HuH-7 (cell line): Measurements from ENCODE around the gene PSAP.
"Not testable (repeated sequence)": the region's sequence is repeated elsewhere in the genome, so short reads cannot be mapped to it uniquely, and the experiment has no call there.

Source experiments
- DNase-seq: peaks from one replicate; pipeline ENCODE4 v3.0.0; 2011; ENCODE audit warnings: low spot score

Gene PSAP

DNA sequence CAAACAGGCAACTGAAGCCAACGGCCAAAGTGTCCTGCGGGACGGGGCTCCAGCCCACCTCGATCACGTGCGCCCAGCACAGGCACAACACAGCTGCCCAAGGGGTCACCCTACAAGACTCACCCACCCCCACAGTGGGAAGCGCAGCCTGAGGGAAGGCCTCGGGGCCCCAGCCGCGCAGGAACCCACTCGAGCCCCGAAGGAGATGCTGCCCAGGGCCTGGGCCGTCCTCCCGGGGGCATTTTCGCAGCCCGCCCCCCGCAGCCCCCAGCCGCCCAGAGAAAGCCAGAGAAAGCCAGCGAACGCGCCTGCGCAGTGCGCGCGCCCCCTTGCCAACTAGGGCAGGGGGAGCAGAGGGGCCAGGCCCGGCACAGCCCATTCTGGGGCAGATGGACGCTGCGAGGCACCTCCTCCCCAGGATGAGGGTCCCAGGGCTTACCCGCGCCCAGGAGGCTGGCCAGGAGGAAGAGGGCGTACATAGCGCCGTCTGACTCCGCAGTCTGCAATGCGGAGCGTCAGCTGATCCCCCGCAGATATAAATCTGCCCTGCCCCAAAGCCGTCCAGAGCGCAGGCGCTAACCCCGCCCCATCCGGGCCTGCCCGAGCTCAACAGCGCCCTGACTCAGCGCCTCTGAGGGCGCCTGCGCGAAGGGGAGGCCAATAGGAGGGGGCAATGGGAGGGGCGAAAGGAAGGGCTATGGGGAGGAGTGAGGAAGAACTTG, at the start of gene PSAP:
PSAP (minus strand) TSS at position 509 of the 722 bp plus-strand sequence; CDS start at position 479, 30 bp downstream.
- DNase-seq, result peak; percentile 92

DNA sequence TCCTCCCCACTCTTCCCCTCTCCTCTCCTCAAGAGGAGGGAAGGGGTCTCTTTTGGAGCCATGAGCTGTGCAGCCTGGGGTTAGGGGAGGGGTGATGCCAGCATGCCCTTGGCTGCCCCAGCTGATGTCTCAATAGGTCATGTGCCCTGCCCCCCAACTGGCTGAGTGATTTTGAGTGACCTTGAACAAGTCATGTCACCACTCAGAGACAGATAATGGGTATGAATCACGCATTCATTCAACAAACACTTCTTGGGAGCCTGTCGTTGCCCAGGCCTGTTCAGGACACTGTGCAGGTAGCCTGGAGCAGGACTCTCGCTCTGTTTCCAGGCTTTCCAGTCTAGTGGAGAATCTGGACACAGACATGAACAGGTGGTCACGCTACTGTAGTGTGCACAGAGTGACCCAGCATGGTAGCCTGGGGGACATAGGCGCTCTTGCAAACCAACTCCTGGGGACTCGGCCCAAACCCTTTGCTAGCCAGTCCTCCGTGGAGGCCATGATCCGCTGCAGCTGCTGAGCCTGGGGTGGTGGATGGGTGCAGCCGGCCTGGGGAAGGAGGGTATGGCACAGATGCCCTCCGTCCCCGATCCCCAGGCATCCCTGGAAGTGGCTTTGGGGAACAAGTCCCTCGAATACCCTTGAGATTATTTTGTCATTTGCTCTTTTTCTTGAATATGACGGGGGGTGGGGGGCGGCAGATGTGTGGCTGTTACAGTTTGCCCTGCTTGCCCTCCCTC, 49.6 kb upstream of the PSAP start:
- no peak for DNase-seq

DNA sequence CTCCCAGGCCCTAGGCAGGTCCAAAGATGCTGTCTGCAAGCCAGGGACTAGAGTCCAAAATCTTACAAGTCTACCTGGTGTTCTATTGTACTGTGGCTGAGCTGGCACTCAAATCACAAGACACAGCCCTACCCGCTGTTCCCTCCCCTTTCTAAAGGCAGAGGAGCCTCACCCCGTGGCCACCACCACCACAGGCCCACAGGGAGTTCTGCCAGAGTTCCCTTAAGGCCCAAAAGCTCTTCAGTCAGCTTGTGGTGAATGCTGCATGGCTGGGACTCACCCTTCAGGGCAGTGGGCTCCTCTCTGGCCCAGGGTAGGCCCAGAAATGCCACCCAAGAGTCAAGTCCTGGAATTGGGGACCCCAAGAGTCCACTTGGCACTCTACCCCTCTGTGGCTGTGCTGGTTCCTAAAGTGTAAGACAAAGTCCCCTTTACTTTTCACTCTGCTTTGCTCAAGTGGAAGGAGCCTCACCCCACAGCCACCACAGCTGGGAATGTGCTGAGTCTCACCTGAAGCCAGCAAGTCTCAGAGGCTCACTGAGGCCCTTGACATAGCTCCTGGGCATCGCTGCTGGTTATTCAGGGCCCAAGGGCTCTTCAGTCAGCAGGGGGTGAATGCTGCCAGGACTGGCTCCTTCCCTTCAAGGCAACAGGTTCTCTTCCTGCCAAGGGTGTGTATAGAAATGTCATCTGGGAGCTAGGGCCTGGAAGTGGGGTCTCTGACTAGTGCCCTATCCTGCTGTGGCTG, 48.8 kb upstream of the PSAP start:
- no peak for DNase-seq

DNA sequence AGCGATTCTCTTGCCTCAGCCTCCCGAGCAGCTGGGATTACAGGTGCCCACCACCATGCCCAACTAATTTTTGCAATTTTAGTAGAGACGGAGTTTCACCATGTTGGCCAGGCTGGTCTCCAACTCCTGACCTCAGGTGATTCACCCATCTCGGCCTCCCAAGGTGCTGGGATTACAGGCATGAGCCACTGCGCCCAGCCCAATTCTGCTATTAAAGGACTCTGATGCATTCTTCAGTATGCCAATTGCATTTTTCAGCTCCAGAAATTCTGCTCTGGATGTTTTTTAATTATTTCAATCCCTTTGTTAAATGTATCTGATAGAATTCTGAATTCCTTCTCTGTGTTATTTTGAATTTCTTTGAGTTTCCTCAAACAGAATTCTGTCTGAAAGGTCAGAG, 47.3 kb upstream of the PSAP start:
- not testable (repeated sequence) for DNase-seq

DNA sequence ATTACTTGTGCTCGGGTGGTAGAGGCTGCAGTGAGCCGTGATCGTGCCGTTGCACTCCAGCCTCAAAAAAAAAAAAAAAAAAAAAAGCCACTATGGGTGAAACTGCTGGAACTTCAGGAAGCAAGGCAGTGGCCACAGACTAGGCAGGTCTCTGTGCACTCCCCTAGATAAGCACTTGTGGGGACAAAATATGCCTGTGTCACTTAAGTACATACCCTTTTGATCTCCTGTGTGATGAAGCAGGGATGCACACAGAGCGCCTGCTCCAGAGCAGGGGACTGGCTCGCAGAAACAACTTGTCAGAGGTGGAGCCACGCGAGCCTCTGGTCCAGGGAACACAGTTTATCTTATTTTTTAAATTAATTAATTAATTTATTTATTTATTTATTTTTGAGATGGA, 42.9 kb upstream of the PSAP start:
- no peak for DNase-seq

DNA sequence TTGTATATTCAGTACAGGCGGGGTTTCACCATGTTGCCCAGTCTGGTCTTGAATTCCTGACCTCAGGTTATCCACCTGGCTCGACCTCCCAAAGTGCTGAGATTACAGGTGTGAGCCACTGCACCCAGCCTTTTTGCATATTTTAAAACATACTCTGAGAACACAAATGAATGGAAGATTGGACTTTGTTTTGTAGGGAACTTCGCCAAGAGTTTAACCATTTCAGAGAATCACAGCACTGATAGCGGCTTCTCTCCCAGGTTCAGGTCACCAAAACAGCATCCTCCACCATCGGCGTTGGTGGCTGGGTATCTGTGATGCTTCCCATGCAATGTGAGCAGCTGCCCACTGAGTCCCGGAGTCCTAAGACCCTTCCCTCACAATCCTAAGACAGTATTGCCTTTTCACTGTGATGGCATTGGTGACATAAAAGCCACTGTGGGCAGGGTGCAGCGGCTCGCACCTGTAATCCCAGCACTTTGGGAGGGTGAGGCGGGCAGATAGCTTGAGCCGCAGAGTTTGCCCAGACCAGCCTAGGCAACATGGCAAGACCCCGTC, 42.3 kb upstream of the PSAP start:
- no peak for DNase-seq

DNA sequence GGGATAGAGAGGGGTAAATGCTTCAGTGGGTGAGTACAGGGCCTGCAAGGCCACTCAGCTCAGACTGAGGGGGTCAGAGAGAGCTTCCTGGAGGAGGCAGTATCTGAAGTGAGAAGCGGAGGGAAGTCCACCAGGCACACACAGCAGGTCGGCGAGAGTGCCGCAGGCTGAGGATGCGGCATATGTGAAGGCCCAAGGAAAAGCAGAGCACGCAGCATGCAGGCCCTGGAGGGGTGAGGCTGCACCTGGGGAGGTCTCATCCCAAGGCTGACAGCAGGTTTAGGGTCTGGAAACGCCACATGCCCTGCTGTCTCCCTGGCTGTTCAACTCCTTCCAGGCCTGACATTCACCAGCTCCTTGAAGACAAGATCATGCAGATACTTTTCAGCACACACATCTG, 40.4 kb upstream of the PSAP start:
- no peak for DNase-seq

DNA sequence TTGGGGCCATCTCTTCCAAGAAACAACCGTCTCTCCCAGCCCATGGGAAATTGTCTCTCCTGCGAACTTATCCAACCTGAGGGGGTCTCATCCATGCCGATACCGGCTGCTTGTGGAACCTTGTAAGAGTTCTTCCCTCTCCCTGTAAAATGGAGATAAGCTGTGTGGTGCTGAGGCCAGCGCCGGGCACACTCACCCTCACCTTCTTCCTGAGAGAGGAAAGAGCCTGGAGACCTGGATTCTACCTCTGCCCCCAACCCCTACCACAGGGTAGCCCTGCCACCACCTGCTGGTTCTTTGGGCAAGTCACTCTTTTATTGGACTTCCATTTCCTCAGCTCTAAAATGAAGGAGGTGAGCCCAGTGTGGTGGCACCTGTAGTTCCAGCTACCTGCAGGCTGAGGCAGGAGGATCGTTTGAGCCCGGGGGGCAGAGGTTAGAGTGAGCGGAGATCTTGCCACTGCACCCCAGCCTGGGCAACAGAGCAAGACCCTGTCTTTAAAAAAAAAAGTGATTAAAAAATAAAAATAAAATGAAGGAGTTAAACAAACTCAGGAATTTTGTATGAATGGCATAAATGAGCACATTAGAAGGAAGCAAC, 38.4 kb upstream of the PSAP start:
- no peak for DNase-seq

DNA sequence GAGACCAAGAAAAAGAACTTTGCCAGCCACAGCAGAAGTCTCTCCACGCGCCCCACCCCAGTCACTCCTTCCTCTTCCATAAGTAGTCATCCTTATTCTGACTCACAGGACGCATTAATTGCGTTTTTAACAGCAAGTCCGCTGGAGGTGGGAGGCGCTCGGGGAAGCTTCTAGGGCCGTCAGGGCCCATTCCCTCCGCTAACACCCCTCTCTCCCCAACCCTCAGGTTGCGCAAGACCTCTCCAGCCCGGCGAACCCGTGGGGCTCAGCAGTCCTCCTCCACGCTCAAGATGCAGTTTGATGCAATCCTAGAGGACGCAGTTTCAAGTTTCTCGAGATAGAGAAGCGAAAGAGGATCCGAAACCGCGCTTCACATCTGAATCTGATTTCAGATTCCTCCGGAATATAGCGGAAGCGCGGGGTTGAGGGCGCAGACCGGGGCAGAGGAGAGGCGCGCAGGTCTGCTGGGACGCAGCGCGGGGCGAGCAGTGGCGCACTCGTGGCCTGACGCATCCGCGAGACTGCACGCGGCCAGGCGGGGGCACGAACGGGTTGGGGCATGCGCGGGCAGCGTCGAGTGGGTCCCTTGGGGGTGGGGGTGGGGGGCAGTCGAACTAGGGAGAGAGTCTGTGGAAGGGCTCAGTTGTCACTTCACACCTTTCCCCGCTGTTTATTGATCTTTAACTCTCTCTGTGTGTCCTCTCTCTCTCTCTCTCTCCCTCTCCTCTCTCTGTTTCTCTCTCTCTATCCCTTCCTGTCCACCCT, 37.8 kb upstream of the PSAP start:
- peak; percentile 45 for DNase-seq

DNA sequence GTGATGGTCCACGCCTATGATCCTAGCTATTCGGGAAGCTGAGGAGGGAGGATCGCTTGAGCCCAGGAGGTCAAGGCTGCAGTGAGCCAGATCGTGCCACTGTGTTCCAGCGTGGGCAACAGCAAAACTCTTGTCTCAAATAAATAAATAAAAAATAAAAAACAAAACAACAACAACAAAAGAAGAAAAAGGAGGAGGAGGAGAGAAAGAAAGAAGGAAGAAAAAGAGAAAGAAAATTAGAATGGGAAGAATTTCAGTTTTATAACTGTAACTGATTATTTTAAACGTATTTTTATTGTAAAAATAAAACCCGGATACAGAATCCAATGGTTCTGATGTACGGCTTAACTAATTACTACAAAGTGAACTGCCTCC, 37.2 kb upstream of the PSAP start:
- no peak for DNase-seq

DNA sequence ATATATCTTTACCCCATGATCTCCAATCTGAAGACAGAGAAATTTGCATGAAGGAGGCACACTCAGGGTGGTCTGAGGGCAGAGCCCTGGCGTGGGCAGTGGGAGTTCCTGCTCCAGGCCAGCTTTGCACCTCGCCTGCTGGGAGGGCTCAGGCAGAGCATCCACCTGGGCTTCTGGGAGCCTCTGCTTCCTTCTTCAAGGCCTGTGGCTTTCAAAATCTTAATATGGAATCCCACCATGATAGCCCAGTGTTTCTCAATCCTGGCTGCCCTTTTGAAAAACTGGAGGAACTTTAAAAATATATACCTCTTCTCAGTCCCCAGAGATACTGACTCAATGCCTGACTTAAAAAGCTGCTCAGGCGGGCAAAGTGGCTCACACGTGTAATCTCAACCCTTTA, 36.7 kb upstream of the PSAP start:
- no peak for DNase-seq

DNA sequence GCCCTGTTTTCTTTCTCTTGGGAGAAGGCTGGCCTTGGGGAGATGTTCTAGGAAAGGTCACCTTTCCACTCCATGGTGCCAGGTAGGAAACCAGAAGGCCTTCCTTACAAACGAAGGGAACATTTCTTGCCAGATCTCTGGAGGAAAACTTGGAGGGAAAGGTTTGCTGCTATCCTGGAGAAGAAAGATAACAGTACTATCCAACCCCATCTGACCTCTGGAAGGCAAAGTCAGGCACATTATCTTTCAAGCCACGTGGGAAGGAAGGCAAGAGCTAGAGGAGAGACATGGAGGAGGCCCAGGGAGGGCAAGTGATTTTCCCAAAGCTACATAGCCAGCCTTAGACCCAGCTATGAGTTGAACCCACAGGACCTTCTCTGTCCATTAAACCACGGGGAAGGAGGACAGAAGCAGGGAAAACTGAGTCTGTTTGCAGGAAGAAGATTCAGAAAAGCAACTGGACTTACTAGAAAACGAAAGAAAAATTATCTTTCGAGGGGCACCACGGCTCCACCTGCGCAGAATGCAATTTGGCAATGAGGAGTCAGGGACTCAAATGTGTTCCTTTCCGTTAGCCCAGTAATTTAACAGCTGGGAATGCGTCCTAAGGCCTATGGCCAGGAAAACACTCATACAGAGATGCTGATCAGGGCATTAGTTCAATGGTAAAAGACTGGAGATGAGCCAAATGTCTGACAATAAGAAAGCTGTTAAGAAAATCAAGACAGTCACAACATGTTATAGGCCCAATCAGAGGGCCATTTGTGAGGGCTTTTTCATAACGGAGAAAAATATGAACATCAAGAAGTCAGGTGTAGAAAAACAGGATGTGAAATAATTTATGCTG, 32.0 kb upstream of the PSAP start:
- DNase-seq, result no peak

DNA sequence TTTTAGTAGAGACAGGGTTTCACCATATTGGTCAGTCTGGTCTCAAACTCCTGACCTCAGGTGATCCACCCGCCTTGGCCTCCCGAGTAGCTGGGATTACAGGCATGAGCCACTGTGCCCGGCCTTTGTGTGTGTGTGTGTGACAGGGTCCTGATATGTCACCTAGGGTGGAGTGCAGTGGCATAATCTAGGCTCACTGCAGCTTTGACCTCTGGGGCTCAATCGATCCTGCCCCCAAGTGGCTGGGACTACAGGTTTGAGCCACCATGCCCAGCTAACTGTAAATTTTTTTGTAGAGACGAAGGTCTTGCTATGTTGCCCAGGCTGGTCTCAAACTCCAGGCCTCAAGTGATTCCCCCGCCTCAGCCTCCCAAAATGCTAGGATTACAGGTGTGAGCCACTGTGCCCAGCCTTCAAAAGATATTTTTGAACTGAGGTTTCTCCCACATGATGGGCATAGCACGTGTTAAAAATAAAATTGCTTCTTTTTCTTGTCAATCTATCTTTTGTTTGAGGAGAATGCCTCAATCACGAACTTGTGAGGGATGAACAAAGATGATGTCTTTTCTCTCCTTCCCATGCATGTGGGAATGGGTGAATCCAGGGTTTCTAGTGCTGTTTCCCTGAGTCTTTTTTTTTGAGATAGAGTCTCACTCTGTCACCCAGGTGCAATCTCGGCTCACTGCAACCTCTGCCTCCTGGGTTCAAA, 30.8 kb upstream of the PSAP start:
- no peak for DNase-seq

DNA sequence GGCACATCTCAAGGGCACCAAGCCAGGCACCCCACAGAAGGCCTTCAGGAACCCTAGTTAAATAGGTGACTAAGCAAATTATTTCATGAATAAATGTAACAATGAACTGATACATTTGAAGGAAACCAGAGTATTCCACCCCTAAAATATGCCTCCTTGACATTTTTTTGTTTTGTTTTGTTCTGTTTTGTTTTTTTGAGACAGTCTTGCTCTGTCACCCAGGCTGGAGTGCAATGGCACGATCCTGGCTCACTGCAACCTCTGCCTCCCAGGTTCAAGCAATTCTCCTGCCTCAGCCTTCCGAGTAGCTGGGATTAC, 30.2 kb upstream of the PSAP start:
- DNase-seq, result not testable (repeated sequence)

DNA sequence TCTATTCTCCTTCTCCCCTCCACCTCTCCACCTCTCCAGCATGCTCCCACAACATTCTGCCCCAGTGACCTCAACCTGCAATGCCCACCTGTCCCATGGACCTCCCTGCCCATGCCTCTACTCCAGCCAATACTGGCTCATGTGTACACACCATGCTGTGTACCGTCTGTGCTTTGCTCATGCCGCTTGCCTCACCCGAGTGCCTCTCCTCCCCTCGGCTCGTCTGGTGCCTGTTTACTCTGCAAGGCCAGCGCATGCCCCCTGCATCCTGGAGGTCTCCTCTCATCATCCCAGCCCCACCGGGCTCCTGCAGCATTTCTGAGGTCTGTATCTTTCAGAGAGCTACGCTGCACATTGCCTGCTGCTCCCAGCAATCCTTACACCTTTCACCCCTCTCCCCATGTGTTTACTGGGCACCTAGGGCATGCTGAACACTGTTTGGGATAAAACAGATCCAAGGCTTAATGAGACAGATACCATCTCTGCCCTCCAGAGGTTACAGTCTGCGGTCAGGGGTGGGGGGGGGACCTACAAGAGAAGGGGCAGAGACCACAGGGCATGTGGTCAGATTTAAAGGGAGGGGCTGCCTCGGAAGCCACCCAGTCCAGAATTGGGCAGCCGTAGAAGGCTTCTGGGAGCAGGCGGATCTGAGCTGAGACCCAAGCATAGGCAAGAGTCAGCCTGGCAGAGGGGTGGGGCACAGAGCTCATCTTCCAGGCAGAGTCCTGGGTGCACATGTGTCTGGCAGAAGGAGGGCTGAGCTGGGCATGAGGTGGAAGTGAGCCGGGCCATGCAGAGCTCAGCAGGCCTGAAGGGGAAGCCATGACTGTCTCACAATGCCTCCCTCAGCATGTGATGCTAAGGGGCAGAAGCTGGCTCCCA, 29.6 kb upstream of the PSAP start:
- no peak for DNase-seq

DNA sequence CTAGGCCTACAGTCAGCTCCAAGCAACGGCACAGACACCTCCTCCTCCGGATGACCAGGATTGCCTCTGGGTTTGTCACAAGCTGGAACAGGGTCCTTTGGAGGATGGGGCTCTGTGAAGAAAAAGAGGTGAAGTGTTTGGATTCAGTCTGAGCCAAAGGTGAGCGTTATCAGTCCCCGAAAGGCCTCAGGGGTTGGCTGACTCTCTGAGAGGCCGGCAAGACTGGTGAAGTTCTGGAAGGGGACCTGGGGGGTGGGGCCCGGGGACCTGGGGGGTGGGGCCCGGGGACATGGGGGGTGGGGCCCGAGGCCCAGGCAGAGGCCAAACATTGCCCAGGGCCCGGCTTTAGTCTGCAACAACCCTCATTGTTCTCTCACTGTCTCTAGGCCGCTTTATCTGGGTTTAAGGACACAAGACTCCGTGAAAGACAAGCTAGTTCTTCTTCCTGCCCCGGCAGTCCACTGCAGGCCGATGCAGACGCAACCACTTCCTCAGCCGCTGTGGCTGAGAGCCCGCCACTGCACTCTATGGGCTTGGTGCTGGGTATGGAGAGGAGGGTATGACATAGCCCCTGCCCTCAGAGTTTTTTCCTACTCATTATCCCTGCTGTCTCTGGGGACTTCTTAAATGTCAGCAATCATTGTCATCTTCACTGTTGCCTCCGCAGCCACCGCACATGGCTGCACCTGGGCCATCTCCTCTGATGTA, 27.4 kb upstream of the PSAP start:
- DNase-seq, result no peak

DNA sequence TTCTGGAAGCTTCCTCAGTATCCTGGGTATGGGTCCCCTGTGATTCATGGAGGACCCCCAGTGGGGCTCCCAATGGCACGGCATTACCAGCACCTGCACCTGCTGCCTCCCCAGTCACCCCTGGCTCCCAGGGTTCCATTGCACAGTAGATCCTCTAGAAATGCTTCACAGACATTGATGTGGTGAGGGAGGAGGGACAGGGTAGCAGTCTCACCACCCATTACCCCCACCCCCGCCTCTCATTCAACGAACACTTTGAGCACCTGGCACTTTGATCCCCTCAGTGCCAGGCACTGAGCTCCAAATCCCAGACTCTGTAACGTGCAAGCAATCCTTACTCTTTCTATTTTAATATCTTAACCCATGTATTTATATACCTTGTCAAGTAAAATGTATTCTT, 26.8 kb upstream of the PSAP start:
- no peak for DNase-seq

DNA sequence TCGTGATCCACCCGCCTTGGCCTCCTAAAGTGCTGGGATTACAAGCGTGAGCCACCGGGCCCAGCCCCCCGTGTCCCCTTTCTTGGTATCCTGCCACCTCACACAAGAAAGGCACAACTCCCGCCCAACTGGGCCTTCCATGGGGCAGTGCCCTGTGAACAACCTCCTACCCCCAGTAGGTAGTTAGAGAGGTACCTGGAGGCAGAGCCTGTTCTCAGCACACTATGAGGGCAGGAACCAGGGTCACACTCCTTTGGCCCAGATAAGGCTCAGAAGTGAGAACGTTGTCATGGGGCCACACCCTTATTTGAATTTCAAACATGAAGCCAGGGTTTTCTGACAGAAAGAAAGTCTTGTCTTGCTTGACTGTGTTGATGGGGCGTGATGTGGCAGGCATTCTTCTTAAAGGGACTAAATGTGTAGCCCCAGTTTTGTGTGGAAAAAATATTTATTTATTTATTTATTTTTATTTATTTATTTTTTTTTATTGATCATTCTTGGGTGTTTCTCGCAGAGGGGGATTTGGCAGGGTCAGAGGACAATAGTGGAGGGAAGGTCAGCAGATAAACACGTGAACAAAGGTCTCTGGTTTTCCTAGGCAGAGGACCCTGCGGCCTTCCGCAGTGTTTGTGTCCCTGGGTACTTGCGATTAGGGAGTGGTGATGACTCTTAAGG, 23.8 kb upstream of the PSAP start:
- not testable (repeated sequence) for DNase-seq
